A549 (cell line): ENCODE results near the gene SLC22A23. TPM values are rescaled to one million over a fixed set of nuclear protein-coding genes. Genes with fewer than 3 reads are reported as not detected.

Experiments used
- ATAC-seq, 2 experiments: fragments of 200-7000 bp in 1 of 2; fragments of >200 bp in 1 of 2; cut with Nextera tagmentation in 1 of 2; cut with Tn5 transposase in 1 of 2; 3 replicates each; pipeline versions ENCODE4 v1.8.0 to v1.9.1; 2018 to 2020; ENCODE audit warnings: mild to moderate bottlenecking in 1 of 2, moderate library complexity in 1 of 2
- CTCF ChIA-PET: fragments of 300-600 bp; sonication (Branson Sonifier 250); formaldehyde crosslinking; extraction: SDS; loops from one replicate; lab custom pipeline; 2021; ENCODE audit warnings: antibody characterized with exemption, inconsistent platforms; lab: Yijun Ruan, JAX
- POLR2A ChIA-PET: fragments of 350-600 bp; formaldehyde crosslinking; extraction: SDS; loops from one replicate; lab custom pipeline; 2021; ENCODE audit warnings: antibody characterized with exemption, inconsistent platforms; lab: Yijun Ruan, JAX
- DNase-seq, 2 experiments: peaks; one replicate each; pipeline versions ENCODE4 v3.0.0 to v3.0.0-alpha.2; 2011 to 2016; ENCODE audit warnings: low read depth in 1 of 2, low spot score in 1 of 2
- FAIRE-seq: peaks from 2 replicates; lab custom pipeline; 2011; peaks lifted over from hg19 to GRCh38; lab: Jason Lieb, UNC
- H3K27ac ChIP-seq, 2 experiments: fragments of >200 bp; sonication (Bioruptor Twin); formaldehyde crosslinking; 3 replicates each; pipeline ENCODE4 v1.5.1; 2016 to 2017
- H3K4me1 ChIP-seq: fragments of >200 bp; sonication (Bioruptor Twin); formaldehyde crosslinking; 3 replicates; pipeline ENCODE4 v1.6.1; 2016
- H3K4me2 ChIP-seq: fragments of >200 bp; sonication (Bioruptor Twin); formaldehyde crosslinking; 3 replicates; pipeline ENCODE4 v1.6.1; 2016
- H3K4me3 ChIP-seq: fragments of >200 bp; sonication (Bioruptor Twin); formaldehyde crosslinking; 3 replicates; pipeline ENCODE4 v1.5.1; 2016
- H3K9me3 ChIP-seq: fragments of >200 bp; sonication (Bioruptor Twin); formaldehyde crosslinking; 3 replicates; pipeline ENCODE4 v1.6.1; 2016
- CBX2 ChIP-seq: fragments of 200-600 bp; sonication (generic); IDR thresholded peaks from 2 replicates; pipeline ENCODE4 v1.6.1; 2016; ENCODE audit warnings: low read depth, mild to moderate bottlenecking, borderline replicate concordance
- CBX8 ChIP-seq: fragments of 200-600 bp; sonication (generic); IDR thresholded peaks from 2 replicates; pipeline ENCODE4 v1.6.1; 2016
- CEBPB ChIP-seq, 2 experiments: fragments of >200 bp in 1 of 2; sonication (Bioruptor Twin) in 1 of 2; formaldehyde crosslinking in 1 of 2; IDR thresholded peaks; 2 replicates each; pipeline ENCODE4 v1.6.1; 2012 to 2016
- ELK1 ChIP-seq: fragments of 150-350 bp; IDR thresholded peaks from 2 replicates; pipeline ENCODE4 v1.6.1; 2014; ENCODE audit warnings: low read depth, mild to moderate bottlenecking, low read length
- FOSB ChIP-seq: fragments of 250-450 bp; sonication (Bioruptor Pico); IDR thresholded peaks from 2 replicates; pipeline ENCODE4 v1.5.0; 2020; ENCODE audit warnings: mild to moderate bottlenecking, moderate library complexity
- GATA3 ChIP-seq: IDR thresholded peaks from 2 replicates; pipeline ENCODE4 v1.6.1; 2012; ENCODE audit warnings: borderline replicate concordance
- HDAC2 ChIP-seq: fragments of 200-600 bp; sonication (generic); IDR thresholded peaks from 2 replicates; pipeline ENCODE4 v1.6.1; 2016
- JUNB ChIP-seq: fragments of >200 bp; sonication (Bioruptor Twin); formaldehyde crosslinking; IDR thresholded peaks from 2 replicates; pipeline ENCODE4 v1.6.1; 2016
- KDM1A ChIP-seq: fragments of 200-600 bp; sonication (generic); IDR thresholded peaks from 2 replicates; pipeline ENCODE4 v1.6.1; 2016; ENCODE audit warnings: low read depth, mild to moderate bottlenecking
- MYC ChIP-seq: IDR thresholded peaks from 2 replicates; pipeline ENCODE4 v1.6.1; 2012; ENCODE audit warnings: mild to moderate bottlenecking, inconsistent platforms, low read length, improper control_type of control experiment, borderline replicate concordance
- PBX3 ChIP-seq: IDR thresholded peaks from 2 replicates; pipeline ENCODE4 v1.6.1; 2012
- RARB ChIP-seq: fragments of 250-450 bp; sonication (Bioruptor Pico); IDR thresholded peaks from 2 replicates; pipeline ENCODE4 v1.8.0; 2021; ENCODE audit warnings: mild to moderate bottlenecking, moderate library complexity
- REST ChIP-seq: fragments of 200-600 bp; sonication (generic); IDR thresholded peaks from 2 replicates; pipeline ENCODE4 v1.6.1; 2016; ENCODE audit warnings: antibody characterized with exemption, mild to moderate bottlenecking, moderate library complexity
- RNF2 ChIP-seq: fragments of 200-600 bp; sonication (generic); IDR thresholded peaks from 2 replicates; pipeline ENCODE4 v1.6.1; 2016; ENCODE audit warnings: low read depth, mild to moderate bottlenecking, antibody characterized with exemption, moderate library complexity, borderline replicate concordance
- SREBF2 ChIP-seq: fragments of 450-650 bp; IDR thresholded peaks from 2 replicates; pipeline ENCODE4 v1.6.1; 2014; ENCODE audit warnings: mild to moderate bottlenecking, moderate library complexity
- TP53 ChIP-seq: fragments of 250-450 bp; sonication (Bioruptor Pico); IDR thresholded peaks from 2 replicates; pipeline ENCODE4 v1.5.0; 2021; ENCODE audit warnings: mild to moderate bottlenecking, moderate library complexity
- ZSCAN20 ChIP-seq: fragments of 250-450 bp; sonication (Bioruptor Pico); IDR thresholded peaks from 2 replicates; pipeline ENCODE4 v1.8.0; 2022; ENCODE audit warnings: mild to moderate bottlenecking, moderate library complexity
- WGBS: methylation state at CpG from one replicate; pipeline ENCODE4 v1.1.6; 2017; ENCODE audit errors: missing lambda C conversion rate; 5-methylcytosine and 5-hydroxymethylcytosine counted together
- polyA plus RNA-seq, 4 experiments: library from polyadenylated mRNA; depleted of rRNA in 3 of 4; stranded (reverse); fragments of >200 nt; fragmentation: RNase III in 1 of 4; extraction: RNeasy Plus Mini Kit Qiagen cat#74134 plus additional on column Dnase treatment in 1 of 4; gene quantifications; 2 replicates in 3 of 4; 3 replicates in 1 of 4; pipeline ENCODE4 v1.2.3, GENCODE V29; 2011 to 2017

The SLC22A23 gene
- polyA plus RNA-seq, 2 of the 4 experiments (the other 2 are of a cell fraction) = 4.4 to 6.2 TPM

- H3K4me1 ChIP-seq = peaks cover 52% of the 10 kb centered on the region
- CTCF ChIA-PET = interaction anchor here (1.8 kb wide), 1 partner anchor 81 kb away, joined by 3 read pairs; no protein-coding TSS in a partner anchor
Observed at GRCh38 chr6:3360727-3361045, 96.2 kb downstream of the SLC22A23 start.

GRCh38 chr6:3359973-3360726 lies 96.7 kb downstream of the SLC22A23 start:
- H3K4me2 ChIP-seq = peak overlapping the region; percentile 36
- 49% methylated on average over 8 of the region's 8 CpGs for WGBS
- FAIRE-seq (no peak), DNase-seq (peak in 1 of 2 experiments; percentile 20), ATAC-seq (no peak)
- TF ChIP-seq CBX2 (no peak), MYC (no peak), PBX3 (no peak), KDM1A (no peak), RNF2 (no peak), ELK1 (no peak)
- ChIA-PET POLR2A (no interaction called here), CTCF (interaction anchor here (1.8 kb wide), 1 partner anchor 80 kb away, joined by 3 read pairs; no protein-coding TSS in a partner anchor)
- no peaks in the 10 kb centered on the region for H3K9me3 ChIP-seq
- peaks cover 56% of the 10 kb centered on the region for H3K4me1 ChIP-seq
- no peak overlapping the region for H3K4me3 ChIP-seq
- H3K27ac ChIP-seq = peak overlapping the region in 1 of 2 experiments; percentile 66; a peak in 2 of 6 replicates

More at GRCh38 chr6:3360727-3361045, 96.2 kb downstream of the SLC22A23 start:
- DNase-seq (no peak), FAIRE-seq (no peak), ATAC-seq (no peak)
- POLR2A ChIA-PET = no interaction called here
- Histone ChIP-seq H3K4me2 (no peak overlapping the region), H3K9me3 (no peaks in the 10 kb centered on the region), H3K4me3 (no peak overlapping the region), H3K27ac (peak overlapping the region in 1 of 2 experiments; percentile 66; a peak in 2 of 6 replicates)
- 91% methylated on average over 13 of the region's 16 CpGs for WGBS
- TF ChIP-seq HDAC2 = no peak
- no peak for TF ChIP-seq JUNB
- TF ChIP-seq GATA3 = no peak
- no peak for TF ChIP-seq FOSB (CRISPR knock-in tag)
- TF ChIP-seq CBX8 = no peak
- no peak for TF ChIP-seq CEBPB (IDR thresholded peaks at IDR 0.05)
- TF ChIP-seq ZSCAN20 (CRISPR knock-in tag) = no peak
- no peak for TF ChIP-seq SREBF2
- TF ChIP-seq RARB (CRISPR knock-in tag) = no peak
- TF ChIP-seq REST = no peak
- TF ChIP-seq TP53 (CRISPR knock-in tag) = no peak
- TF ChIP-seq, all 56 proteins: peak for 0
